Right ventricle myocardium inferior (tissue), 1 donor: ENCODE measurements around the gene IFFO2. TPM values are rescaled to one million over a fixed set of nuclear protein-coding genes. Genes with fewer than 3 reads are reported as not detected.

Experiments
- ATAC-seq: fragments of 200-7000 bp; cut with Tn5 transposase; one replicate; pipeline ENCODE4 v1.9.1; 2020; ENCODE audit warnings: mild to moderate bottlenecking, moderate library complexity
- DNase-seq: peaks from one replicate; pipeline ENCODE4 v3.0.0; 2021; ENCODE audit errors: missing footprints
- intact Hi-C: fragments of 100-400 bp; cut with DNase I; formaldehyde crosslinking; loops from one replicate; pipeline ENCODE4 v1.11.0; 2022
- total RNA-seq: library from RNA; stranded (reverse); fragmentation: NEBNext Ultra II Directional; extraction: Animal tissue kit (Norgen Biotek cat#: 25700); gene quantifications from one replicate; pipeline ENCODE4 v1.2.1, GENCODE V29; 2021
- donor health status: DM: no; HTN: yes; CAD: no; lungs with severe emphysema.

Gene IFFO2
- total RNA-seq, 1 donor from 2014 or later = 5.2 TPM

DNA sequence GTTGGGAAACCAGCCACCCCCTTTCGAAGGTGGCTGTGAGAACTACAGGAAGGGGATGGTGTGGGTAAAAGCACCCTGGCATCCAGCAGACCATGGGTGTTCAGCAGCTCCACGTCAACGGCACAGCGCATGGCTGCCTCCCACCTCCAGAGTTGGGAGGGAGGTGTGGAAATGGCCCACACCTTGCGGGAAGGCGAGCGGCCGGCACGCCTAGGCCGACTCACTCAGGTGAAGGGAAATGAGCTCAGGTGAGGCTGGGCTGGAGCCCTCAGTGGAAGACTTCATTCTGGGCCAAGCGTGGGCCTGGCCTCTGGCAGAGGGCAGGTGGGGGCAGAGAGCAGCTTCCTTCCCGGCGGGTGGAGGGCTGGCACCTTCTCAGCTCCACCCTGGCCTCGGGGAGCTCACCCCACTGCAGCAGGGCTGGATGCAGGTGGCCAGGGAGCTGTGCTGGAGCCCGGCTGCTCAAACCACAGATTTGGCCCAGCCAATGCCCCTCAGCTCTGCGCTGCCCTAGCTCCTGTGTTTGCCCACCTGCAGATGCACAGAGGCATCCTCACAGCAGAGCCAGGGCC lies 29.3 kb downstream of the IFFO2 start:
- DNase-seq = peak; percentile 57
- intact Hi-C loops = loop anchor here (2.0 kb wide), 1 partner anchor 18 kb away; no protein-coding TSS in a partner anchor
- no peak for ATAC-seq

DNA sequence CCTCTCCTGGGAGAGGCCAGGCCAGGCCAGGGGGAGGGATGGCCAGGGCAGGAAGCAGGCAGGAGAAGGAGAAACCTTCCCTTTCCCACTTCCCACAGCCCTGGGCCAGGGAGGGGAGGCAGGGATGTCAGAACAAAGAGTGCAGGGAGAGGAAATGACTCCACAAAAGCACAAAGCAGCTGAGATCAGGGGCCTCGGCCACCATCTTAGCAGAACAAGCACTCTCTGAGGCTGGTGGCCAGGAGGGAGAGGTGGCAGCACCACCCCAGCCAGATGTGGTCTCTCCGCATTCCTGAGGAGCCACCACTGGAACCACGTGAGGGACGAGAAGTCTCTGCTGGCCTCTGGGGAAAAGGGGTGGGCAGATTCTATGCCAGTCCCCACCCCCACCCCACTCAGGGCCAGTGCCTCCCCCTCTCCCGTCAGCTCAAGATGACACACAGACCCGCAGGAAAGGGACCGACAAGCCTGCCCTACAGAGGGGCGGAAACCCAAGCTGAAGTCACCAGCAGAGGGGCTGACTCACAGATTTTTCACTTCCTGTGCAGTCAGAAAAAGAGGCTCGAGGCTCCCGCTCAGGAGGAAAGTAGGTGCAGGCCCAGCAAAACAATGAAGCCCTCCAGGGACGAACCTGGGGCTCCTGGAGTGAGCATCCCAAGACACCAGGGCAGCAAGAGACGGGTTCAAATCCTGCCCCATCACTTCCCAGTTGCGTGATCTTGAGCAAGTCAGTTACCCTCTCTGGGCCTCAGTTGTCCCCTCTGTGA lies 30.0 kb downstream of the IFFO2 start:
- intact Hi-C loops = loop anchor here (2.0 kb wide), 1 partner anchor 18 kb away; no protein-coding TSS in a partner anchor
- ATAC-seq (peak; percentile 32), DNase-seq (peak; percentile 76)

DNA sequence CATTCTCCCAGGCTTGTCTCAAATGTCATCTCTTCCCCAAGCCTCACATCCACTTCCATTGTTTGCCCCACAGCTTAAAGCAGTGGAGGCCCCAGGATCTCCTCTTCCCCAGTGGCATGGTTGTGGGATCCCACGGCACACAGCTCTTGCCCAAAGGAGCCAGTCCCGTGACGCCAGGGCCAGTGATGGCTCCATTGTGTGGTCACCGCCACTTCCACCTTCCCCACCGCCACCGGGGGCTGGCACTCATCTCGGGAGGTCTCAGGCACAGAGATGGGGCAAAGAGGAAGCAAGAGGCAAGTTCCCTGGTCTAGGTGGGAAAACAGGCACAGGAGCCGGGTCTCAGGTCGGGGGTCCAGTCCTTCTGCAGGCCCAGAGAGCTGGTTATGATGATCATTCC lies 31.2 kb downstream of the IFFO2 start:
- DNase-seq (no peak), ATAC-seq (no peak)
- intact Hi-C loops = no loop called here

DNA sequence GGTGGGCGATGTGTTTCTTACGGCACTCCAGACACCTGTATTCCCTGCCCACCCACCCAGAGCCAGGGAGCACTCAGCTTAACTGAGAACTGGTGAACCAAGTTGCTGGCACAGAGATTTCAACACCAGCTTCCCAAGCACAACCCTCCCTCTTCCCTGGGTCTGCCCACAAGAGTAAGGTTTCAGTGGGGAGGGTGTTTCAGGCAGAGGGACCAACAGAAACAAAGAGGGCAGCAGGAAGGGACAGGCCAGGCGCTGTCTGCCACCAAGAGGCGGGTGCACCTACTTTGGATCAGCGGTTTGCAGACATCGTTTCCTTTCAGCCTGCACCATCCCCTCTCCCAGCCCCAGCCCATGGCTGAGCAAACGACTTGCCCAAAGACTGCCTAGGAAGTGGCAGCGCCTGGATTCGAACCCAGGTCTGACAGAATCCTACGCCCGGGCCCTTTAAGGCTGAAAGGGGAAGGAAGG lies 32.2 kb downstream of the IFFO2 start:
- intact Hi-C loops = no loop called here
- DNase-seq = peak; percentile 60
- no peak for ATAC-seq

DNA sequence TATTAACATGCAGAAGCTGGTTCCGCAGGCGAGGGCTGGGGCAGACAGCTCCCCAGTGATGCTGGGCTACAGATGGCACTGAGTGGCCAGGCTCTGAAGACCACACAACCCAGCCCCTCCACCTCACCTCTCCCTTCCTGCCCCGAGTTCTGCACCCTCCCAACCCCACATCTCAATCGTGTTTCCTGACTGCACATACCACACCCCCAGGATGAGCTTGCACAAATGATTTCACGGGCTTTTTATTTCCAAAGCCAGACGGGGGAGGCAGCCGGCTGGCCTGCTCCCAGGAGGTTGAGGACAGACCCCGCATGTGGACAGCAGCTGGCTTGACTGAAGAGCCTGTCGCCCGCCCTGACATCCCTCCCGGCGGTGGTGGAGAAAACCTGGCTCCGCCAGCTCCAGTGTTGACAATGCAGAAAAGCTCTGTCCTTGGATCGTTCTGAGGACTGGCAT lies 32.7 kb downstream of the IFFO2 start:
- DNase-seq (peak; percentile 64), ATAC-seq (no peak)
- intact Hi-C loops = loop anchor here (2.0 kb wide), 1 partner anchor 27 kb away; no protein-coding TSS in a partner anchor

DNA sequence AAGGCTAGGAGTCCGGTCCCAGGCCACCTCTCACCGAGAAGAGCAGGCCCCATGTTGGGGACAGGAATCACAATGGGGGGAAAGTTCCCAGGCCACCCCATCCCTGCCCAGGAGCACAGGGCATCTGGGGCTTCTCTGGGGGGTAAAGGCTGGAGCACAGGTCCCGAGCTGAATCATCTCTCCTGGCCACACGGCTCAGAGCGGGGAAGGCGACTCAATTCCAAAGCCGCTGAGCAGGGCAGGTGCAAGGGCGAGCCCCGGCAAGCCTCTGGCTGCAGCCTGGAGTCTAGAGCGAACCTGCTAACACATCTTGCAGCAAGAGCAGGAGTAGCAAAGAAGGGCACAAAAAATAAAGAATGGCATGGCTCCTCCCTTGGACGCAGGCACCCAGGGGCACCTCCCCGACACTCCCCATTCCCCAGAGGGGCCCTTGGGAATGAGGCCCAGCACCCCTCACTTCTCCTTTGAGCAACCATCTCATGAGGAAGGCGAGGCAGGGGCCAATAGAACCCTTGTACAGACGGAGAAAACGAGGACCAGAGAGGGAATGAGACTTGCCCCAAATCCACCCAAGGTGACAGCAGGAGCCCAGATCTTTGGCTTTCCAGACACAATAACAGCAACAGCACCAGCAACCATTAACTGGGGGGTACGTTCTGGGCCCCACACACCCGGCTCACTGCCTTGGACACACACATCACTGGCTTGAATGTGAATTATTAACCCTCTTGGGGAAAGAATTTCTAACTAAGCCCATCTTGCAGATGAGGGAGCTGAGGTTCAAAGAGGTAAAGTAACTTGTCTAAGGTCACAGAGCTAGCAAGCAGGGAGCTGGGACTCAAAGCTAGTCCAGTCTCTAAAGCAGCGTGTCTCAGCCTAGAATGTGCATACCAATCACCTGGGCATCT lies 33.4 kb downstream of the IFFO2 start:
- DNase-seq = peak; percentile 51
- intact Hi-C loops = loop anchor here (2.0 kb wide), 1 partner anchor 28 kb away; no protein-coding TSS in a partner anchor

DNA sequence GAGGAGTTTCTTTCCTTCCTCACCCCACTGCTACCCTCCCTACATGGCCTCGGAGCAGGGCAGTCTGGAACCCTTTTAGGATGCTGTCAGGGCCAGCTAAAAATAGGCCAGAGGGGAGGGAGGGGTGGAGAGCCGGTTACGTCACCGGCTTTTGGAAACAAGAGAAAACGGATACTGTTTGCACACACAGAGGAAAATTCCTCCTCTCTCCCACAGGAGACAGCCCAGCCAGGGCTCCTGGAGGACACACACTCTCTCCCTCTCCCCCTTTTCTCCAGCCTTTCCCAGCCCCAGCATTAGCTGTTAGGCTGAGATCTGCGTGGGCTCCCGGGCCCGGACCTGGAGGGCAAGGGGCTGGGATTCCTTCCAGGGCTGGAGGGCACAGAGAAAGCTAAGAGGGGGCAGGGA lies 34.2 kb downstream of the IFFO2 start:
- intact Hi-C loops = loop anchor here (2.0 kb wide), 1 partner anchor 28 kb away; no protein-coding TSS in a partner anchor
- ATAC-seq = peak; percentile 93
- peak; percentile 86 for DNase-seq

More for the DNA sequence above, 33.4 kb downstream of the IFFO2 start:
- no peak for ATAC-seq

DNA sequence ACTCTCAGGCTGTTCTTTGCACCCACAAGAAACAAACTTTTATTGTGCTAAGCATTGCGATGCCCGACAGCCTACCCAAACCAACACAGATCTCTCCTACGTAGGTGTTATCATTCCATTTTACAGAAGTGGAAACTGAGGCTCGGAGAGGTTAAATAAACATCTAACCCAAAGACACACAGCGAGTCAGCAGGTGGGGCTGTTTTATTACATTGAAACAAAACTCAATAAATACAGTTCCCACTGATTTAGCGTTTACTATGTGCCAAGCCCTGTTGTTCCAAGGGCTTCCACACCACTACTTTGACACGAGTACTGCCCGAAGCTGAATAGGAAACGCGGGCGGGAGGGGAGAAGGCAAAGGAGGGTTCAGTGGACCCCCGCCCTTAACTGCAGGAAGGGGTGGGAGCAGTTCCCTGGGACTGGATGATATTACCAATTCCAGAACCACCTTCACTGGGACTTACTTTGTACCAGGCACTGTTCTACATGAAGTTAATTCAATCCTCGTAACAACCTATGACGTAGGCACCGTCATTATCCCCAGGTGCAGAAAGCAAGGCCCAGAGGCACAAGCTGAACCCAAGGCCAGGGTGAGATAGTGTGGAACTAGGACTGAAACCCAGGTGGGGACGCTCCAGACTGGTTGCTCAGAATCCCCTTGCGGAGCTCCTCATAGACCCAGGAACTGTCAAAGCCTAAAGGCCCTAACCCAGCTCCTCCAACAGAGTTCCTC lies 34.8 kb downstream of the IFFO2 start:
- intact Hi-C loops = loop anchor here (2.0 kb wide), 1 partner anchor 29 kb away; no protein-coding TSS in a partner anchor
- peak; percentile 22 for DNase-seq
- no peak for ATAC-seq

DNA sequence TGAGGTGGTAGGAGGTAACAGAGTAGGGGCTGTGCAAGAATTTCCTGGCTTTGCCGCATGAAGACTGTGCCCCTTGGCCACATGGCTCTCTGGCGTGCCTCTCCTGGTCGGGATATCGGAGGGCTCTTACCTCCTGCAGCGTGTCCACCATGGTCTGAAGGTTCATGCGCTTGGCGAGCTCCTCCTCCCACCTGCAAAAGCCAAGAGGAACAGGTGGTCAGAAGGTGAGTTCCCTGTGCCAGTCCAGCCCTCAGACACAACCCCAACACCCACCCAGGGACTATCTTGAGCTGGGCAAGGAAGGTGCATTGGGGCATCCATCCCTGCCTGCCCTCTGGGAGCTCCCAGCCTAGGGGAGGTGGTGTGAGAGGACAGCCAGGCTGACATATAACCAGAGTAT lies 35.5 kb downstream of the IFFO2 start:
- ATAC-seq = no peak
- intact Hi-C loops = no loop called here
- peak; percentile 23 for DNase-seq

DNA sequence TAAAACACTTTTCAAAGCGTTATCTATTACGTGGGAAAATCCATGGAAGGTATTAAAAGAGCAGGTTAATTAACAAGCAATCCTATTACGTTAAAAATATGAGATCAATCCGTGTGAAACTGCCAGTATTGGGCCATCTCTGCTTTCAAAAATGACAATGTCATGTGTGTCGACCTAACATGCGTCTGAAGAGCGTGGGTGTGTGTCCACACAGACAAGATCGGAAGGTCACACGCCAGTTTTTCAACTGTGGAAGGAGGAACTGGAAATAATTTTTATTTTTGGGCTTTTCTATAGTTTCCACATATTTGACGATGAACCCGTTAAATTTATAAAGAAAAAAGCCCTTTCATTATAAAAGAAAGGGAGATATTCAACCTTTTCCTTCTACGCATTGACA lies 36.5 kb downstream of the IFFO2 start:
- no peak for ATAC-seq
- intact Hi-C loops = no loop called here
- DNase-seq = no peak

DNA sequence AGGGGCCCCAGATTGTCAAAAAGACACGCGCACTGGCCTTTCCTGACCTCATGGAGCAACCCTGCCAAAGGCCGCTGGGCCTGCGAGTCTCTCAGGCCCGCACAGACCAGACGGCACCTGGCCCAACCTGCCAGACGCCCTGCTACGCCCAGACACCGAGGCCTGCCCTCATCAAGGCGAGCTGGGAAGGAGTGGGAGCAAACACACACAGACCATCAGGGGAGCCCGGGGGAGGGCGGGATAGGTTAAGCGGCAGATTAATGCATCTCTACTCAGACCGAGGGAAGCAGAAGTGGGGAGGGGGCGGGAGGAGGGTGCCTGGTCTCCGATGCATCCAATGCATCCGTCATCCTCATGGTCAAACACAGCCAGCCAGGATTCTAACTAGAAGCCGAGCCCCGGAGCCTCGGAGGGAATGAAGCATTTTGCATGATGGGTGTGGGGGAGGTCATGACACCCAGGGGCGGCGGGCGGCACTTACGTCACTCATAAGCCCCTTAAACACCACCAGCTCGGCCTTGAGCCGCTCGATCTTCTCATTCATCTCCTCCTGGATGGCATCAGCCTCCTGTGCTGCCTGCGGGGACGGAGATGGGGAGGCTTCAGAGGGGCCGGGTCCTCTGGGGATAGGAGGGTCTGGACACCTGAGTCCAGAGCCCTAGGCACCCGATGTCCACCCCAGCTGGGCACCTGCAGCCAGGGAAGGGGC lies 37.1 kb downstream of the IFFO2 start:
- no peak for ATAC-seq
- intact Hi-C loops = no loop called here
- DNase-seq = peak; percentile 52

DNA sequence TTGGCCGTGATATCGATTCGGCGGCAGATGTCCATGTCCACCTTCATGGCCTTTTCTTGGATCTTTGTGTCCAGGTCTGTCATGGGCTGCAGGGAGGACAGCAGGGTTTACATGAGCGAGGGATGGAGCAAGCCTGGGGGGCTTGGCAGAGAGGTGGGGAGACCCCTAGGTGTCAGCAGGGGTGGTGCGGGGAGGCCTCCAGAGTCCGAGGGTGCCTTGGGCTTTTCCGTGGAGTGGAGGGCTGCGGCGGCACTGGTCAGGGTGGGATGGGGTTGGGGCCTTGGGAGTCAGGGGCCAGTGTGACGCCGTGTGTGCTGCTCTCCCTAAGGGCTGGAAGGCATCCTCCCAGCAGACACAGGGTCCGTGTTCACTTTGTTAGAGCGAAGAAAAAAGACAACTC lies 38.1 kb downstream of the IFFO2 start:
- peak; percentile 5 for DNase-seq
- intact Hi-C loops = no loop called here
- ATAC-seq = no peak

DNA sequence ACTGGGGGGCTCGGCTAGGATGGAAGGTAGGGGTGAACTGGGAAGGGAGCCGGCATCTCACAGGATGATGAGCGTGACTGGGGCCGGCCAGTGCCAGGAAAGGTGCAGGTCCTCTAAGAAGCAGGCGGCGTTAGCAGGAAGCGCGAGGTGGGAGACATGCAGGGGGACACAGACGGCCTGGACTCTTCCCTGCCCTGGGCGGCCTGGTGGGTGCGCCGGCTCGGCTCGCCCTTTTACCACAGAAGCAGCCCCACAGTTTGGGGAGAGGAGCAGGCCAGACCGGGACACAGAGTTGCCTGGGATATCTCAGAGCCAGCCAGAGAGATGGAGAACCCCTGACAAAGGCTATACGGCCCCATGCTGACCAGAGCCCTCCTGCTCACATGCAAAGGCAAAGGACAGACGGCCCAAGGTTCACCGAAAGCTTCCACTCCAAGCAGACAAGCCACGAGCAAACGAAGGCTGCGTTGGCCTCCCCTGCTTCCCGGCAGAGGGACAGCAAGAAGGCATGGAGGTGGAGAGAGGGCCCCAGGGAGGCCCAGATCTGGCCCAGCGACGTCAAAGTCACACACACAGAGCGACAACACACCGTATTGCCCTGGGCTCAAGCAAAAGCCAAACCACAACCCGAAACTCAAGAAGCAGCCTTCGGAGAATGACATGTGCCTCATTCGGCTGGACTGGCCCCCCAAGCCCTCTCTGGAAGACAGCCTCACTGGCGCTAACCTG lies 39.2 kb downstream of the IFFO2 start:
- DNase-seq (peak; percentile 52), ATAC-seq (no peak)
- intact Hi-C loops = no loop called here

DNA sequence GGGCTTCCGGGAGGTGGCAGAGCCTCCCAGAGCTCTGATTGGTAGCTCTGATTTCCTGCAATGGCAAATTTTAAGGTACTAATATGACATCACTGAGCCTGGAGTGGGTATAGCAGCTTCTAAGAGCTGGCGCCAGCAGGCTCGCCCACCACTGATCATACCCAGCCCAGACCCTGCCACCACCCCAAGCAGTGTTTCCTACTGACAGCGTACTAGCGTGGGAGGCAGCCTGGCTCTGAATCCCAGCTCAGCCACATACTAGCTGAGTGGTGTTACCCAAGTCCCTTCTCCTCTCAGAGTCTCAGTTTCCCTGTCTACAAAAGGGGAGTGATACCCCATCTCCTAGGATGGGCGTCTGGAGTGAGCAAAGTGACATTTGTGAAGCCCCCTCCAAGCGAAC lies 41.1 kb downstream of the IFFO2 start:
- DNase-seq = peak; percentile 35
- intact Hi-C loops = no loop called here
- no peak for ATAC-seq

DNA sequence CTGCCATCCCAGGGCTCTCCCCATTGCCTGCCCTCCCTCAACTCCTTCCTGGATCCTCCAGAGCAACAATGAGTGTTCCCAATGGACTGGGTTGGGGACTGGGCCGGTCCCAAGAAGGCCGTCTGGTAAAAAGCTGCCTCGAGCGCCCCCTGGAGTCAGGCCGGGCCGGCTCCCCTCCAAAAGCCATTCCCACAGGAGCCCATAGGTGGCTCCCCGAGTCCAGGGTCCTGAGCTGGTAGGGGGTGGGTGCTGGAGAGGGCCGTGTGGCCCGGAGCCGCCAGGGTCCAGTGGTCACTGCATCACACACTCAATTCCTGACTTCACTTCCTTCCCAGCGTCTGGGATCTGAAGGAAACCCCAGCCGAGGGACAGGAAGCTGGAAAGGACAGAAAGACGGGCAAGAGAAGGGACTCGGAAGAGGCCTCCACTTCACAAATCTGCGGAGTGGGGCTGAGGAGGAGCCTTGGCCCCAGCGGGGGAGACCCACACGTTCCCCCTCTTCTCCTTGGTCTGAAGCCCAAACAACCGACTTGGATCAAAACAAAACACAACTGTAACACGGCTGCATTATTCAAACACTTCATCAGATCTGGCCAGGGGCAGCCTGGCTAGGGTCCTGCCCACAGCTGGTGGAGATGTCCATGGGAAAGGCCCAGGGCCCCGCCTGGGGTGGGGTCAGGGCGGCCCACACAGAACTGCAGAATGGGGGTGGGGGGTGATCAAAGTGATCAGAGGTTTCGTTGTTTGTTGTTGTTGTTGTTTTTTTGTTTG lies 43.2 kb downstream of the IFFO2 start:
- ATAC-seq = peak; percentile 85
- intact Hi-C loops = no loop called here
- peak; percentile 91 for DNase-seq

DNA sequence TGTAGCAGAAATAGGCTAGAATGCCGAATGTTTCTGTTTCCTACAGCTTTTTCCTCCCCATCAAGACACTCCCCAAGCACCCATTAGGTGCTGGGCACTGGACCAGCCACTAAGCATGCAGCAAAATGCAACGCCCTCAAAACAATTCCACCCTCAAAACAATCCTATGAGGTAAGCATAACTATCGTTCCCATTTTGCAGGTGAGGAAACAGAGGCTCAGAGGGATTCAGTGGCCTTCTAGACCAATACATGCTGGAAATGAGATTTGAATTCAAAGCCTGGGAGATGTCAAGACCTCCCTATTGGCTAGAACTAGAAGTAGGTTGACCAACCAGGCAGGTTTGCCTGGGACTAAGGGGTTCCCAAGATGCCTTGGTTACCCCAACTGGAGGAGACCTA lies 43.9 kb downstream of the IFFO2 start:
- DNase-seq (no peak), ATAC-seq (no peak)
- intact Hi-C loops = no loop called here
